ENCODE results near the gene CFAP53.

GRCh38 chr18:50275503-50276036 is 9.3 kb upstream of the CFAP53 start:
- TF ChIP-seq CTCF (conservative IDR thresholded peaks at IDR 0.05; ENCODE audit: low read depth, low read length), result no peak
- TF ChIP-seq EZH2 (IDR thresholded peaks at IDR 0.05; ENCODE audit: borderline replicate concordance, low read depth, low read length, poor library complexity, severe bottlenecking), result no peak
